Eye (tissue), 1 donor: ENCODE results near the gene RDH5.

Experiments
- DNase-seq: peaks from one replicate; pipeline ENCODE4 v3.0.0-alpha.2; 2015

Gene RDH5

DNA sequence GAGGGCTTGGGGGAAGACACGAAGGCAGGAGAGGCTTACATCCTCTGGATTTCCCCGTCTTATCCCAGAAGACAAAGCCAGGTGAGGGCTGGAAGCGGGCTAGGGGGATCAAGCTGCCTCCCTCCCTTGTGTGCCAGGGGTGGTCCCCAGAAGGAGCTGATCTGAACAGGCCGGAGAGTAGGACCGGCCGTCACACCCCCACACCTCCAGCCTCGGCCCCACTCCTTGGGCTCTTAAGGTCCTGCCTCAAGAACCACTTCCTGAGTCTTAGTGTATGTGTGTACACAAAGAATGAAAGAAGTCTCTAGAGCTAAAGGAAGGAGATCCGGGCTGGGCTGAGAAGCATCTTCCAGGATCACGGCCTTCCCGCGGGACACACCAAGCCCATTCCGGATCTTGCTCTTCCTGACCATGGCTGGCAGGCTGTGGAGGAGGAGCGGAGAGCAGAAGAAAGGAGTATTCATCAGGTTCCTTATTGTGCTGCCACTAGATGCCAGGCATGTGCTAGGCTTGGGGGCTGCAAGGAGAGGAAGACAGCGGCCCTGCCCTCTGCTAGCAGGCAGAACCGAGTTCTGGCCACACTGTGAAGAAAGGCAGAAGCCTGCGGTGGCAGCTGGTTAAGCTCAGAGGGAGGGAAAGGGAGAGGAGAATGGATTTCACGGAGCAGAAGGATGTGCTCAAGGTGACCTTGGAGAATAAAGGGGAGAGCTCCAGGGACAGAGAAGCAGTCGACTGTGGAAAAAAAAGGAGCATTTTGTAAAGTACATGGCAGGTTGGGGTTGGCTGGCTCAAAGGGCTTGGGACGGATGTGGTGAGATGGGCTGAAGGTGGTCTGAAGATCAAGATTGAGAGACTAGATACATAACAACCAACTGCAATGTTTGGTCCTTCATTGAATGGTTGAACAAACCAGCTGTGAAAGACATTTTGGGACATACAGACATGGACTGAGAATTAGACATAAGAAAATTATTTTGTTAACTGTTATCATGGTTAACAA, 9.9 kb downstream of the RDH5 start:
- peak; percentile 83 for DNase-seq

- no peak for DNase-seq
These were observed 12.1 kb downstream of the RDH5 start for GRCh38 chr12:55732288-55732687.

DNA sequence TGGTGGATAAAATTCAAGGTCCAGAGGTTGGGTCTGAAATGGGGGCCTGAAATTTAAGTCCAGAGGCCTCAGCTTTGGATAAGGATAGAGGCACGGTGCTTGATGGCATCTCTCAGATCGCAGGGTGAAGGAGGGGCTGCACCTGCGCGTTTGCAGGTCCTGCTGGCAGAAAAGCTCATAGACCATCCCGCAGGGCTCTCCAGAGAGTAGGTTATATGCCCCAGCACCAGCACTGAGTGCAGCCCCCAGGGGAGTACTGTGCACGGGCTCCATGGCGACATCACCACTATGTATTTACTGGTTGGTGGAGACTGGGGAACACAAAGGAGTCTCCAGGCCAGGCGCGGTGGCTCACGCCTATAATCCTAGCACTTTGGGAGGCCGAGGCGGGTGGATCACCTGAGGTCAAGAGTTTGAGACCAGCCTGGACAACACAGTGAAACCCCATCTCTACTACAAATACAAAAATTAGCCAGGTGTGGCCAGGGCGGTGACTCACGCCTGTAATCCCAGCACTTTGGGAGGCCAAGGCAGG, 12.9 kb downstream of the RDH5 start:
- DNase-seq = no peak

DNA sequence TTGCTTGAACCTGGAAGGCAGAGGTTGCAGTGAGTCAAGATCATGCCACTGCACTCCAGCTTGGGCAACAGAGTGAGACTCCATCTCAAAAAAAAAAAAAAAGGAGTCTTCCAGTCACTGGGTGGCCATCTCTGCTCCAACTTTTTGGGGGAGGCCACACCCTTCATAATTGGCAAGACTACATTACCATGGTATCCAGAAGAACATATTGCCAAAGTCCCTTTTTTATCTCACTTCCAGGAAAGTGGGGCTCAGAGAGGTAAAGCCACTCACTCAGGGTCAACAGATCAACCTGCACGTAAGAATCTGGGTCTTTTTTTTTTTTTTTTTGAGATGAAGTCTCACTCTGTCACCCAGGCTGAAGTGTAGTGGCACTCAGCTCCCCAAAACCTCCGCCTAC, 13.7 kb downstream of the RDH5 start:
- no peak for DNase-seq

DNA sequence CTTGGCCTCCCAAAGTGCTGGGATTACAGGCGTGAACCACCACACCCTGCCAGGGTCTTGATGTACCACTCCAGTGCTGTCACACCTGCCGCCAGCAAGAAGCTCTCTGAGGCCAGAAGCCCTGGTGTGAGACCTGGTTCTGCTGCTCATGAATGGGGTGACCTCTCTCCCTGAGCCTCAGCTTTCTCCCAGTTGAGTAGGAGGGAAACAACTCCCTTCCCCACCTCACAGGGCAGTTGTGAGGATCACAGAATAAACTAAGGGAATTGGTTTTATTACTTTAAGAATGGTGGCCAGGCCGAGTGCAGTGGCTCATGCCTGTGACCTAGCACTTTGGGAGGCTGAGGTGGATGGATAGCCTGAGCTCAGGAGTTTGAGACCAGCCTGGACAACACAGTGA, 14.4 kb downstream of the RDH5 start:
- DNase-seq = no peak

DNA sequence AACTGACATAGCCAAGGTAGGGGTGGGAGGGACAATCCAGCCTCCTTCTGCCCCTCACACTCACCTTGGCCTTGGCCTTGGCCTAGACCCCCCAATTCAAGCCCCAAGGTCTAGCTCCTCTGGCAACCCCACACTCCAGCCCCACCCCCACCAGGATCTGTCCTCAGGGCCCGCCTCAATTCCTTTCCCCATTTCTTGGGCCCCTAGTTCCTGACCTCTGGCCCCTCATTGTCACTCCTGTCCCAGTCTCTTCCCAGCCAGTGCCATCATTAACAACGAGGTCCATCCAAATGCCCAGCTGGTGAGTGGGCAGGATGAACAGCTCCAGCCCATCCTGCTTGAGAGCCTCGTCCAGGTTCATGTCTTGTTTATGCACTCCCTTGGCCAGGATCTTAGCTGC, 15.9 kb downstream of the RDH5 start:
- no peak for DNase-seq

- DNase-seq = peak; percentile 87
These were observed 16.8 kb downstream of the RDH5 start for GRCh38 chr12:55736780-55737580.

- no peak for DNase-seq
These were observed 17.5 kb downstream of the RDH5 start for GRCh38 chr12:55737581-55738122.

- DNase-seq = peak; percentile 99
These were observed 18.2 kb downstream of the RDH5 start for GRCh38 chr12:55738123-55739024.

GRCh38 chr12:55739025-55739378, 18.8 kb downstream of the RDH5 start:
- DNase-seq = no peak

DNA sequence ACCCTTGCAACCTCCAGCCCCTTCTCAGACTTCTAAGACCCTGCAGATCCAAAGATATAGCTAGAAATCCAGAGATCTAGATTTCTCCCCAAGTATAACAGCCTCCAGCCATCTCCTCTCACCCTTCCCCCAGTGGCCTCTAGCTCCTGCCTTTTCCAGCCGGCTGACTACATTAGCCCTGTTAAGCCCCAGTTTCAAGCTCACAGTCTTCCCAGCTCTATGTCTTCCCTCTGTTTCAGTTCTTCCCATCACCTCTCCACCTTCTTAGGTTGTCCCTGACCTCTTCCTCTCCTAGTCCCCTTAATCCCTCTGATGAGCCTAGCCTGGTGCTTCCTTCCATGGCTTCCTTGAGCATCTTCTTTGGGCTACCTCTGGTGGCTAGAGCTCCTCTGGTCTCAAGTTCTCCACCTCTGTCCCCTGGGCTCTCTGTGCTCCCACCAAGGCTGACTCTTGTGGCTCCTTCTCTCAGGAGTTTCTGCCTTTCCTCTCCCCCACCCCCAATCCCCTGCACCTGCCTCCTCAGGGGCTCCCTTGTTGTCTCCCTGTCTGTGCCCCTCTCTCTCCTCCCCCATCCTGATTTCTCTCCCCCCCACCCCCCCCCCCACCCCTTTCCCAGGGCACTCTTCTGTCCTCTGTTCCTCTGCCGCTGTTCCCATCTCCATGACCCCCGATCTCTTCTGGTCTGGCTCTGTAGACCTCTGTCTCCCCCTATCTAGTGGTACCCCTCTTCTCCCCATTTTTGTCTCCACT, 21.9 kb downstream of the RDH5 start:
- DNase-seq = peak; percentile 80

DNA sequence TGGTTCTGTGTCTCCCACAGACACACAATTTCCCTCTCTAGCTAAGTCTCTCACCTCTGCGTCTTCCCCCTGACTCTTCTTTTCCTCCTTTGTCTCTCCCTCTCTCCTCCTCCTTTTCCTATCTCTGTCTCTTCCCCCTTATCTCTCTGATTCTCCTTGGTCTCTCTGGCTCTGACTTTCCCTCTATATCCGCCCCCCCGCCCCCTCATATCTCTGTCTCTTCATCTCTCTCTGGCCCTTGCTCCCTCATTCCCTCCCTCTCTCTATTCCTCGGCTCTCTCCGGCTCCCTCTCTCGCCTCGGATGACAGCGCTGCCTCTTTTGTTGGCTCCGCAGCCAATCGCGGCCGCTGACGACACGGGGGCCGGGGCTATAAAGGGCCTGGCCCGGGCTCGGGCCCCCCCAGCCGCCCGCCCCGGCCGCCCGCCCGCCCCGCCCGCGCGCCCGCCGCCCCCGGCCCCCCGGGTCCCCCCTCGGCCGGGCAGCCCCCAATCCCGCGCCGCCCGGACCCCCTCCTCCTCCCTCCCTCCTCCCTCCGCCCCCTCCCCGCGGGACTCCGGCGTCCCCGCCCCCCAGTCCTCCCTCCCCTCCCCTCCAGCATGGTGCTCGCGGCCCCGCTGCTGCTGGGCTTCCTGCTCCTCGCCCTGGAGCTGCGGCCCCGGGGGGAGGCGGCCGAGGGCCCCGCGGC, 22.7 kb downstream of the RDH5 start, which contains the start of gene GDF11:
GDF11 (plus strand) TSS at position 404 of the 687 bp plus-strand sequence; CDS start at position 599, 195 bp downstream.
- peak; percentile 96 for DNase-seq

DNA sequence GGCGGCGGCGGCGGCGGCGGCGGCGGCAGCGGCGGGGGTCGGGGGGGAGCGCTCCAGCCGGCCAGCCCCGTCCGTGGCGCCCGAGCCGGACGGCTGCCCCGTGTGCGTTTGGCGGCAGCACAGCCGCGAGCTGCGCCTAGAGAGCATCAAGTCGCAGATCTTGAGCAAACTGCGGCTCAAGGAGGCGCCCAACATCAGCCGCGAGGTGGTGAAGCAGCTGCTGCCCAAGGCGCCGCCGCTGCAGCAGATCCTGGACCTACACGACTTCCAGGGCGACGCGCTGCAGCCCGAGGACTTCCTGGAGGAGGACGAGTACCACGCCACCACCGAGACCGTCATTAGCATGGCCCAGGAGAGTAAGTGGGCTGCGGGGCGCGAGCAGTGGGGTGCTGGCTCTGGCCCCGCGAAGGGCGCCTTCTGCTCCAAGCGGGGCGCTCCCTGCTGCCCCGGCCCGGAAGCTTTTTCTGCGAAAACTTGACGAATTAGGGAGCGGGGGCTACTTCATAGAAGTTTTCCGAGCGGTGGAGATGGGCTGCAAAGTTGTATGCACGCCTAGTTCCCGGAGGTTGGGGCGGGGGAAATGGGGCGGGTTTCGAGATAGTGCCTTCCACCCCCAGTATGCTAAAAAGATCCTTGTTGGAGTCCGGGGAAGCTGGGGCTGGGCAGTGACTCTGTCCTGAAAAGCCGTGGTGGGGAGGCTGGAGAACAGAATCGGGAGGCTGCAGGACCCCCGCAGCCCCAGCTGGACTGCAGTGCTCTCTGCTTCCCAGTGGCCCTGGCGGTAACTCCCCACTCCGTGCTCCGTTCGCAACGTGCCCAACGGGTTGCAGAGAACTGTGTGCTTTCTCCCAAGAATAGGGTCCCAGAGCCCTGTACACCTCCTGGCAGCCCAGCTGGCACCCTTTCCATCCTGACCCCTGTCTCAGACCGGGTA, 23.5 kb downstream of the RDH5 start:
- peak; percentile 85 for DNase-seq

DNA sequence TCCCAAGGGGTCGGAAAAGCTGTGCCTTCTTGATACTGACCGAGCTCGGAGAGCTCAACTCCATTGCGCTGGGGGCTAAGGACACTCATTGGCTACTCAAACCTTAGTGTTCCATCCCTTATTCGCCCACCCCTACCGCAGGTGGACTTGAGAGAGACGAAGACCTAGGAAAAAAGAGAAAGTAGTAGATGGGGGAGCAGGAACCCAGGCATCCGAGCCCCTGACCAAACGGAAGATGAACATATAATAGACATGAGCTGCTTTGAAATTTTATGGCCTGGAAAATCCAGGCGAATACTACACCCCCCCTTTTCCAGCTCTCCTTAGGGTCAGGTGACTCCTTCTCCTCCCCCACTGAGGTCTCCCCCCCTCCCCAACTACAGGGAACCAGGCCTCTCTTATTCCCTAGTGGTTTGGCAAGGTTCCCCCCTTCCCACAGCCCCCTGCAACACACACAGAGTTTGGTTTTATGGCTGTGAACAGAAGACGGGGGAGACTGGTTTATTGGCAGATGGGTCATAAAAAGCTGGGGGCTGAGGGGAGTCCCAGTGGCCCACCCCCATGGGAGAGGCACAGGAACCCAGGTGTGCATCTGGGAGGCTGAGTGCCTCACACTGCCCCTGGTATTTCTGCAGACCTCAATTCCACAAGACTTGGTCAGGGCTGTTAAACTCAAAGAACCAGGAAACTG, 24.3 kb downstream of the RDH5 start:
- DNase-seq = peak; percentile 51

- DNase-seq = peak; percentile 93
These were observed 25.4 kb downstream of the RDH5 start for GRCh38 chr12:55745361-55746173.

GRCh38 chr12:55746174-55746912, 26.1 kb downstream of the RDH5 start:
- no peak for DNase-seq

GRCh38 chr12:55746913-55747231, 26.7 kb downstream of the RDH5 start:
- no peak for DNase-seq
